Neural progenitor cell (in vitro differentiated cells): ENCODE data around the gene ARHGAP26. TPM values are rescaled to one million over a fixed set of nuclear protein-coding genes. Genes with fewer than 3 reads are reported as not detected.

Experiments
- DNase-seq: peaks from one replicate; pipeline ENCODE4 v3.0.0-alpha.2; 2016; ENCODE audit warnings: low spot score
- H2AFZ ChIP-seq: fragments of 200-600 bp; sonication (generic); replicated peaks from 2 replicates; pipeline ENCODE4 v1.6.1; 2016; ENCODE audit warnings: antibody characterized with exemption
- H3F3A ChIP-seq: fragments of 200-600 bp; sonication (generic); 2 replicates; pipeline ENCODE4 v1.6.1; 2016; ENCODE audit warnings: antibody characterized with exemption, low read depth
- H3K27ac ChIP-seq: fragments of 200-600 bp; sonication (generic); 2 replicates; pipeline ENCODE4 v1.5.1; 2016; ENCODE audit warnings: mild to moderate bottlenecking
- H3K27me3 ChIP-seq: fragments of 200-600 bp; sonication (generic); 2 replicates; pipeline ENCODE4 v1.6.1; 2016; ENCODE audit warnings: mild to moderate bottlenecking, moderate library complexity
- H3K36me3 ChIP-seq: fragments of 200-600 bp; sonication (generic); 2 replicates; pipeline ENCODE4 v1.5.1; 2016
- H3K4me1 ChIP-seq: fragments of 200-600 bp; sonication (generic); 2 replicates; pipeline ENCODE4 v1.6.1; 2016; ENCODE audit warnings: mixed run types
- H3K4me2 ChIP-seq: fragments of 200-600 bp; sonication (generic); 2 replicates; pipeline ENCODE4 v1.6.1; 2016
- H3K4me3 ChIP-seq: fragments of 200-600 bp; sonication (generic); 2 replicates; pipeline ENCODE4 v1.5.1; 2016
- H3K79me2 ChIP-seq: fragments of 200-600 bp; sonication (generic); 2 replicates; pipeline ENCODE4 v1.6.1; 2016; ENCODE audit warnings: low read depth
- H3K9ac ChIP-seq: fragments of 200-600 bp; sonication (generic); 2 replicates; pipeline ENCODE4 v1.6.1; 2016
- H3K9me3 ChIP-seq: fragments of 200-600 bp; sonication (generic); 2 replicates; pipeline ENCODE4 v1.5.1; 2016; ENCODE audit warnings: low read depth
- H4K20me1 ChIP-seq: fragments of 200-600 bp; sonication (generic); 2 replicates; pipeline ENCODE4 v1.6.1; 2016; ENCODE audit warnings: low read depth
- H3K27ac Mint-ChIP-seq: 3 replicates; pipeline ENCODE4 v1.8.0; 2021; ENCODE audit warnings: mixed read lengths
- H3K27me3 Mint-ChIP-seq: 2 replicates; pipeline ENCODE4 v1.8.0; 2022; ENCODE audit warnings: low read depth, mild to moderate bottlenecking, inconsistent platforms, moderate library complexity, mixed read lengths; ENCODE audit not compliant: insufficient read depth
- H3K36me3 Mint-ChIP-seq: 3 replicates; pipeline ENCODE4 v1.8.0; 2021; ENCODE audit warnings: mixed read lengths
- H3K4me1 Mint-ChIP-seq: 3 replicates; pipeline ENCODE4 v1.8.0; 2021; ENCODE audit warnings: mixed read lengths
- H3K4me3 Mint-ChIP-seq: 3 replicates; pipeline ENCODE4 v1.8.0; 2021; ENCODE audit warnings: mild to moderate bottlenecking, moderate library complexity, mixed read lengths
- H3K9me3 Mint-ChIP-seq: 3 replicates; pipeline ENCODE4 v1.8.0; 2020; ENCODE audit warnings: mixed read lengths
- EZH2 ChIP-seq: fragments of 200-600 bp; sonication (generic); IDR thresholded peaks from 2 replicates; pipeline ENCODE4 v1.6.1; 2017; ENCODE audit warnings: antibody characterized with exemption, mild to moderate bottlenecking, moderate library complexity
- EZH2phosphoT487 ChIP-seq: fragments of 200-600 bp; sonication (generic); IDR thresholded peaks from 2 replicates; pipeline ENCODE4 v1.6.1; 2017; ENCODE audit warnings: antibody characterized with exemption
- total RNA-seq: library from RNA; depleted of rRNA; stranded (reverse); fragments of >200 nt; gene quantifications from 2 replicates; pipeline ENCODE4 v1.2.3, GENCODE V29; 2015; ENCODE audit warnings: low replicate concordance
- TF ChIP-seq, protein P1 (sequence below): fragments of 200-600 bp; sonication (generic); IDR thresholded peaks from 2 replicates; pipeline ENCODE4 v1.5.1; 2017; ENCODE audit warnings: antibody characterized with exemption, mild to moderate bottlenecking

Gene ARHGAP26
- total RNA-seq, 1 donor from 2014 or later: 7.0 TPM

DNA sequence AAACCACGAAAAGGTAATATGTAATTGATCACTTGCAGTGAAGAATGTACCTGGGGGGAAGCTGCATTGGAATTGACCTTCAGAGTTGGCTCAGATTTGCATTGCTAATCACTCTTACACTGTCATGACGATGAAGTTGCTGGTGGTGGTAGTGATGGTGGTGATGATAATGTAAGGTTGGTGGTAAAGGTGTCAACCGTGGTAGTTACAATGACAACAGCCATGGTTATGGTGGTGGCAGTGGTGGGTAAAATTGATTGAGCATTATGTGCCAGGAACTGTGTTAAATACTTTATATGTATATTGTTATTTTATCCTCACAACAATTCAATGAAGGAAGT, 350.9 kb downstream of the ARHGAP26 start:
- no peaks in the 10 kb centered on the region for H4K20me1 ChIP-seq
- H3F3A ChIP-seq: no peaks in the 10 kb centered on the region
- no peak for DNase-seq
- H3K9ac ChIP-seq: no peak overlapping the region
- Mint-ChIP-seq H3K9me3 (no peaks in the 10 kb centered on the region), H3K36me3 (peaks cover 2% of the 10 kb centered on the region), H3K27me3 (no peaks in the 10 kb centered on the region), H3K4me1 (peaks cover 8% of the 10 kb centered on the region), H3K27ac (no peak overlapping the region), H3K4me3 (no peak overlapping the region)
- H3K27ac ChIP-seq: no peak overlapping the region
- H3K4me1 ChIP-seq: peaks cover 9% of the 10 kb centered on the region
- H3K4me3 ChIP-seq: no peak overlapping the region
- H3K4me2 ChIP-seq: no peak overlapping the region
- H3K36me3 ChIP-seq: no peaks in the 10 kb centered on the region
- H3K27me3 ChIP-seq: no peaks in the 10 kb centered on the region
- H2AFZ ChIP-seq: no peak overlapping the region
- TF ChIP-seq EZH2phosphoT487 (no peak), EZH2 (no peak)
- no peaks in the 10 kb centered on the region for H3K79me2 ChIP-seq
- no peaks in the 10 kb centered on the region for H3K9me3 ChIP-seq

DNA sequence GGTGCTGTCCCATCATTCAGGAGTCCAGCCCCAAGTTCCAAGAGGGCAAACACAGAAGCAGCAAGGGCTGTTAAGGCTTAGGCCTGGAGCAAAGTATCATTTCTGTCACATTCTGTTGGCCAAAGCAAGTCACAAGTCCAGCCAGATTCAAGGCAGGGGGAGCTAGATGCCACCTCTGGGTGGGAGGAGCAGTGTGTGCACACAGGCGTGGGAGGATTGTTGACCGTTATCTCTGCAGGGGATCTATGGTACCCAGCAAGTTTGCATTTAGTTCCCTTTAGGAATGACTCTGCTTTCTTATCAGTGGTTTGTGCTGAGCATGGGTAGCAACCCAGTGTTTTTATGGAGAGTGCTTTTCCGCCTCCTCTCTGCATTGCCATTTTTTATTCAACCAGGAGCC, 354.4 kb downstream of the ARHGAP26 start:
- Histone ChIP-seq H3K27me3 (no peaks in the 10 kb centered on the region), H3K9me3 (no peaks in the 10 kb centered on the region), H3K4me3 (no peak overlapping the region), H3K4me2 (no peak overlapping the region), H4K20me1 (no peaks in the 10 kb centered on the region), H3K4me1 (peaks cover 3% of the 10 kb centered on the region), H3F3A (no peaks in the 10 kb centered on the region), H3K9ac (no peak overlapping the region), H2AFZ (no peak overlapping the region), H3K27ac (no peak overlapping the region), H3K79me2 (no peaks in the 10 kb centered on the region), H3K36me3 (no peaks in the 10 kb centered on the region)
- H3K27me3 Mint-ChIP-seq: no peaks in the 10 kb centered on the region
- H3K4me3 Mint-ChIP-seq: no peak overlapping the region
- H3K4me1 Mint-ChIP-seq: peaks cover 8% of the 10 kb centered on the region
- DNase-seq: no peak
- H3K9me3 Mint-ChIP-seq: no peaks in the 10 kb centered on the region
- peaks cover 2% of the 10 kb centered on the region for H3K36me3 Mint-ChIP-seq
- H3K27ac Mint-ChIP-seq: no peak overlapping the region
- TF ChIP-seq, protein P1, sequence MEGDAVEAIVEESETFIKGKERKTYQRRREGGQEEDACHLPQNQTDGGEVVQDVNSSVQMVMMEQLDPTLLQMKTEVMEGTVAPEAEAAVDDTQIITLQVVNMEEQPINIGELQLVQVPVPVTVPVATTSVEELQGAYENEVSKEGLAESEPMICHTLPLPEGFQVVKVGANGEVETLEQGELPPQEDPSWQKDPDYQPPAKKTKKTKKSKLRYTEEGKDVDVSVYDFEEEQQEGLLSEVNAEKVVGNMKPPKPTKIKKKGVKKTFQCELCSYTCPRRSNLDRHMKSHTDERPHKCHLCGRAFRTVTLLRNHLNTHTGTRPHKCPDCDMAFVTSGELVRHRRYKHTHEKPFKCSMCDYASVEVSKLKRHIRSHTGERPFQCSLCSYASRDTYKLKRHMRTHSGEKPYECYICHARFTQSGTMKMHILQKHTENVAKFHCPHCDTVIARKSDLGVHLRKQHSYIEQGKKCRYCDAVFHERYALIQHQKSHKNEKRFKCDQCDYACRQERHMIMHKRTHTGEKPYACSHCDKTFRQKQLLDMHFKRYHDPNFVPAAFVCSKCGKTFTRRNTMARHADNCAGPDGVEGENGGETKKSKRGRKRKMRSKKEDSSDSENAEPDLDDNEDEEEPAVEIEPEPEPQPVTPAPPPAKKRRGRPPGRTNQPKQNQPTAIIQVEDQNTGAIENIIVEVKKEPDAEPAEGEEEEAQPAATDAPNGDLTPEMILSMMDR: no peak
- TF ChIP-seq EZH2phosphoT487 (no peak), EZH2 (no peak)

DNA sequence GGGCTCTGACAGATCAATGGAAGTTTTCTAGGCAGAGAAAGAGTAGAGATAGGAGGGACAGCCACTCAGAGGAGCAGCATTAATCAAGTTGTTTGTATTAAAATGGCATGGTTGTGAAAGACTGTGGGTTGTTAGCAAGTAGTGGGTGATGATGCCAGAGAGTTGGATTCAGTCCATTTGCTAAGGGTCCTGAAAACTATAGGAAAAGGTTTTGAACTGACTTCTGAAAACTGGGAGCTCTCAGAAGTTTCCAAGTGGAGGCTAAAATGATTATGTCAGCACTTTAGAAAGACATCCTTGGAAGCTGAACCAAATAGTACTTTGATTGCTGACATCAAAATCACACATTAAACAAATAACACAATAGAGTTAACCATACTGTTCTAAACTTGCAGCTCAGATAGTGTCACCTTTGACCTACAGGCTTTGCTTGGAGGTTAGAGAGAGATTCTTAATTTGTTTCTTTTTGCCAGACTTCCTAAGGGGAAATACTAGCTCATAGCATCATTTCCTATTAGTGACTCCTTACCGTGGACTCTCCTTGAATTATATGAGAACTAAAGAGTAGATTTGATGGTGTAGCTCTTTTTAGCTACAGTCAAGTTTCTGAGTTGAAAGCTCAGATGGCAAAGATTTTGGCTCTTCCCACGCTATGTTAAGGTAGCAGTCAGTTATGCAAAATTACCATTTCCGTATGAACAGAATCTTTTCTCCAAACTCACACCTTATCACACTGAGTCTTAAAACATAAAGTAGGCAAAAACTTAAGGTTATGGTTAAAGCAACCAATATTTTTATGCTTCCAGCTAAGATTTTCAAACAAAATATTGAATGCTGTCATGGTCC, 356.2 kb downstream of the ARHGAP26 start:
- Mint-ChIP-seq H3K27me3 (no peaks in the 10 kb centered on the region), H3K36me3 (no peaks in the 10 kb centered on the region), H3K4me1 (peaks cover 8% of the 10 kb centered on the region), H3K4me3 (no peak overlapping the region), H3K27ac (no peak overlapping the region), H3K9me3 (no peaks in the 10 kb centered on the region)
- H4K20me1 ChIP-seq: no peaks in the 10 kb centered on the region
- no peaks in the 10 kb centered on the region for H3K9me3 ChIP-seq
- DNase-seq: no peak
- no peak overlapping the region for H2AFZ ChIP-seq
- no peak overlapping the region for H3K4me2 ChIP-seq
- H3K9ac ChIP-seq: no peak overlapping the region
- no peak overlapping the region for H3K4me3 ChIP-seq
- TF ChIP-seq EZH2phosphoT487 (no peak), EZH2 (no peak)
- TF ChIP-seq, protein P1: no peak
- H3K79me2 ChIP-seq: no peaks in the 10 kb centered on the region
- H3F3A ChIP-seq: no peaks in the 10 kb centered on the region
- no peaks in the 10 kb centered on the region for H3K27me3 ChIP-seq
- H3K27ac ChIP-seq: no peak overlapping the region
- peaks cover 1% of the 10 kb centered on the region for H3K4me1 ChIP-seq
- H3K36me3 ChIP-seq: no peaks in the 10 kb centered on the region

DNA sequence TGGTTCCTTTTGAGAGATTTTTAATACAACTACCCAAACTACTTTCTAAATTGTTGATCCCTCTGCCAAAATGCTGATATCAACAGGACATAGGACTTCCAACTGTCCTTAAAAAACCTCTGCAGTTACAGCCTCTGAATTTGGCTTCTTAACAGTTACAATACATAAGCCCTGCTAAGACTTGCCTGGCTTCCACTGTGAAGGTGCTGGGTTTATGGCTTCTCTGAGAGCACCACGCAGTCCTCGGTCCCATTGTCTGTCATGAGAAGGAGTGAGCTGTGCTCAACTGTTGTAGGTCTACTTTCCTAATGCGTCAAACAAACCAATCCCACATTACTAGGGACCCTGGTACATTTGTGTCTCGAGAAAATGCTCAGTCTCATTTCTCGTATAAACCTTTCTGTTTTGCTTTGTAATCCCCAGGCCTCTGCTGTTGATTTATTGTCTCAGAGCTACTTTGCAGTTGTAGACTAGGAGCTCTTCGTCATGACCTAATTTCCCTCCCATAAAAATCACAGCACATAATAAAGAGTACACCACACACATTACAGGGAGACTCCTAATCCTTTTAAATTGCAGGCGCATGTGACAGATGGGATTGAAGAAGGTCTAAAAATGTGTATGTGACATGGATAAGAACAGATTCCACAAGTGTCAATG, 358.4 kb downstream of the ARHGAP26 start:
- H3K4me2 ChIP-seq: no peak overlapping the region
- no peak overlapping the region for H2AFZ ChIP-seq
- H3K4me1 ChIP-seq: peaks cover 17% of the 10 kb centered on the region
- H3K79me2 ChIP-seq: no peaks in the 10 kb centered on the region
- H3K4me1 Mint-ChIP-seq: peaks cover 13% of the 10 kb centered on the region
- no peak overlapping the region for H3K27ac Mint-ChIP-seq
- no peak for DNase-seq
- no peaks in the 10 kb centered on the region for H3K36me3 ChIP-seq
- peaks cover 8% of the 10 kb centered on the region for H3F3A ChIP-seq
- H3K9me3 ChIP-seq: no peaks in the 10 kb centered on the region
- H3K27me3 Mint-ChIP-seq: peaks cover 4% of the 10 kb centered on the region
- TF ChIP-seq, protein P1: no peak
- no peak for TF ChIP-seq EZH2phosphoT487
- no peak for TF ChIP-seq EZH2
- no peak overlapping the region for H3K9ac ChIP-seq
- H3K36me3 Mint-ChIP-seq: no peaks in the 10 kb centered on the region
- no peaks in the 10 kb centered on the region for H3K27me3 ChIP-seq
- H3K27ac ChIP-seq: no peak overlapping the region
- no peaks in the 10 kb centered on the region for H4K20me1 ChIP-seq
- no peak overlapping the region for H3K4me3 ChIP-seq
- no peak overlapping the region for H3K4me3 Mint-ChIP-seq
- H3K9me3 Mint-ChIP-seq: no peaks in the 10 kb centered on the region
